ENCODE measurements around the gene GRSF1. TPM values are rescaled to one million over a fixed set of nuclear protein-coding genes. Genes with fewer than 3 reads are reported as not detected.
"Not testable (repeated sequence)": the region's sequence is repeated elsewhere in the genome, so short reads cannot be mapped to it uniquely, and the experiment has no call there.

Gene GRSF1
- total RNA-seq, 3 donors from 2014 or later (not counting 1 experiment from before 2014, with no cell fraction given), result 33.4 to 50.8 (median 43.0) TPM

- H3K36me3 ChIP-seq (ENCODE audit: control insufficient read depth, insufficient read depth, low read length), result no peaks in the 10 kb centered on the region
- H3K9me3 ChIP-seq (ENCODE audit: control insufficient read depth, insufficient read depth, low read length), result no peaks in the 10 kb centered on the region
- DNase-seq, result no peak
- H3K27ac ChIP-seq (ENCODE audit: low read length), result peak overlapping the region; percentile 40
- no peak overlapping the region for H3K4me3 Mint-ChIP-seq
- peaks cover 21% of the 10 kb centered on the region for H3K4me1 ChIP-seq (ENCODE audit: control insufficient read depth, insufficient read depth, low read length)
- H3K27me3 Mint-ChIP-seq (ENCODE audit: low read depth in 2 of 2), result no peaks in the 10 kb centered on the region
- H3K9me3 Mint-ChIP-seq, result no peaks in the 10 kb centered on the region
- intact Hi-C loops (cut with micrococcal nuclease), result no loop called here
- H3K27ac Mint-ChIP-seq, result peak overlapping the region; percentile 51 to 69
- H3K36me3 Mint-ChIP-seq, result no peaks in the 10 kb centered on the region
- H3K27me3 ChIP-seq (ENCODE audit: control insufficient read depth, insufficient read depth, low read length), result no peaks in the 10 kb centered on the region
- ATAC-seq, result no peak
- H3K4me1 Mint-ChIP-seq, result peaks cover 20 to 22% of the 10 kb centered on the region in 2 donors
- no peak for TF ChIP-seq CTCF (IDR thresholded peaks at IDR 0.05)
- H3K4me3 ChIP-seq (ENCODE audit: low read length), result no peak overlapping the region
Observed at GRCh38 chr4:70841211-70841610, 1.5 kb upstream of the GRSF1 start.

GRCh38 chr4:70840631-70841030, 941 bp upstream of the GRSF1 start:
- DNase-seq; H3K9me3 ChIP-seq (ENCODE audit: control insufficient read depth, insufficient read depth, low read length); H3K36me3 ChIP-seq (ENCODE audit: control insufficient read depth, insufficient read depth, low read length); H3K9me3 Mint-ChIP-seq; H3K4me3 Mint-ChIP-seq; intact Hi-C loops (cut with micrococcal nuclease); H3K27me3 ChIP-seq (ENCODE audit: control insufficient read depth, insufficient read depth, low read length); H3K36me3 Mint-ChIP-seq; H3K27ac ChIP-seq (ENCODE audit: low read length); H3K27ac Mint-ChIP-seq; H3K27me3 Mint-ChIP-seq (ENCODE audit: low read depth in 2 of 2); ATAC-seq; H3K4me3 ChIP-seq (ENCODE audit: low read length): not testable (repeated sequence)
- 97% methylated on average over 16 of the region's 16 CpGs for WGBS (ENCODE audit: insufficient coverage)
- peaks cover 23% of the 10 kb centered on the region for H3K4me1 ChIP-seq (ENCODE audit: control insufficient read depth, insufficient read depth, low read length)
- peaks cover 20 to 27% of the 10 kb centered on the region in 2 donors for H3K4me1 Mint-ChIP-seq

- peaks cover 23% of the 10 kb centered on the region for H3K4me1 ChIP-seq (ENCODE audit: control insufficient read depth, insufficient read depth, low read length)
- H3K36me3 Mint-ChIP-seq; intact Hi-C loops (cut with micrococcal nuclease); ATAC-seq; H3K36me3 ChIP-seq (ENCODE audit: control insufficient read depth, insufficient read depth, low read length); H3K9me3 Mint-ChIP-seq; H3K27ac ChIP-seq (ENCODE audit: low read length); H3K4me3 ChIP-seq (ENCODE audit: low read length); H3K27me3 Mint-ChIP-seq (ENCODE audit: low read depth in 2 of 2); H3K9me3 ChIP-seq (ENCODE audit: control insufficient read depth, insufficient read depth, low read length); H3K27me3 ChIP-seq (ENCODE audit: control insufficient read depth, insufficient read depth, low read length): not testable (repeated sequence)
- peak; percentile 51 to 71 for DNase-seq
- H3K27ac Mint-ChIP-seq, result peak overlapping the region; percentile 95 to 97
- H3K4me1 Mint-ChIP-seq, result peaks cover 20 to 27% of the 10 kb centered on the region in 2 donors
- peak overlapping the region; percentile 25 for H3K4me3 Mint-ChIP-seq
- 70% methylated on average over 17 of the region's 20 CpGs for WGBS (ENCODE audit: insufficient coverage)
Observed at GRCh38 chr4:70840137-70840536, 447 bp upstream of the GRSF1 start.

- H3K27ac ChIP-seq (ENCODE audit: low read length), result peak overlapping the region; percentile 80
- DNase-seq, result peak; percentile 66 to 83
- H3K27me3 ChIP-seq (ENCODE audit: control insufficient read depth, insufficient read depth, low read length), result no peaks in the 10 kb centered on the region
- peak; percentile 57 to 73 (median 59) for ATAC-seq
- intact Hi-C loops (cut with micrococcal nuclease), result loop anchor here (1.0 to 10.0 kb wide), 4 partner anchors 132 to 346 kb away; partner anchors contain the start of genes DCK and UTP3
- WGBS (ENCODE audit: insufficient coverage), result under 1% methylated on average over 80 of the region's 80 CpGs
- Mint-ChIP-seq H3K27me3 (ENCODE audit: low read depth in 2 of 2) (no peaks in the 10 kb centered on the region), H3K9me3 (no peaks in the 10 kb centered on the region), H3K27ac (peak overlapping the region; percentile 95 to 97), H3K36me3 (no peaks in the 10 kb centered on the region), H3K4me1 (peaks cover 20 to 27% of the 10 kb centered on the region in 2 donors), H3K4me3 (peak overlapping the region; percentile 98)
- H3K36me3 ChIP-seq (ENCODE audit: control insufficient read depth, insufficient read depth, low read length), result peaks cover 8% of the 10 kb centered on the region
- H3K9me3 ChIP-seq (ENCODE audit: control insufficient read depth, insufficient read depth, low read length), result no peaks in the 10 kb centered on the region
- peaks cover 23% of the 10 kb centered on the region for H3K4me1 ChIP-seq (ENCODE audit: control insufficient read depth, insufficient read depth, low read length)
- TF ChIP-seq CTCF (IDR thresholded peaks at IDR 0.05), result no peak
- H3K4me3 ChIP-seq (ENCODE audit: low read length), result peak overlapping the region; percentile 46
Observed at GRCh38 chr4:70838666-70839588, 763 bp downstream of the GRSF1 start.

All from natural killer cell (primary cell).